Transverse colon (tissue), 4 donors: ENCODE data around the gene ZSCAN30. TPM values are rescaled to one million over a fixed set of nuclear protein-coding genes. Genes with fewer than 3 reads are reported as not detected.

Source experiments
- DNase-seq: peaks from one replicate; pipeline ENCODE4 v3.0.0-alpha.2; 2019
- H3K27ac ChIP-seq, 4 donors: fragments of 200-600 bp; sonication (generic); 2 replicates each; pipeline ENCODE4 v1.5.1; 2016 to 2018; ENCODE audit warnings: inconsistent platforms in 4 of 4
- H3K27me3 ChIP-seq: fragments of 200-600 bp; sonication (generic); 2 replicates; pipeline ENCODE4 v1.5.1; 2017; ENCODE audit warnings: inconsistent platforms
- H3K36me3 ChIP-seq, 4 donors: fragments of 200-600 bp; sonication (generic); 2 replicates each; pipeline ENCODE4 v1.5.1; 2017 to 2019; ENCODE audit warnings: inconsistent platforms in 4 of 4
- H3K4me1 ChIP-seq, 4 donors: fragments of 200-600 bp; sonication (generic); 2 replicates each; pipeline ENCODE4 v1.5.1; 2017 to 2020; ENCODE audit warnings: inconsistent platforms in 4 of 4
- H3K4me3 ChIP-seq, 4 donors: fragments of 200-600 bp; sonication (generic); 1 replicate in 1 of 4; 2 replicates in 3 of 4; pipeline versions ENCODE4 v1.5.1 to v1.6.1; 2017 to 2019; ENCODE audit warnings: inconsistent platforms in 4 of 4
- H3K9me3 ChIP-seq, 2 donors: fragments of 200-600 bp; sonication (generic); 2 replicates each; pipeline ENCODE4 v1.5.1; 2017 to 2019; ENCODE audit warnings: inconsistent platforms in 2 of 2
- CTCF ChIP-seq, 5 experiments: fragments of 200-600 bp in 3 of 5; fragments of 450-650 bp in 2 of 5; sonication (generic) in 3 of 5; IDR thresholded peaks; 1 replicate in 2 of 5; 2 replicates in 3 of 5; pipeline ENCODE4 v1.5.1; 2016 to 2017; ENCODE audit warnings: antibody characterized with exemption in 5 of 5, inconsistent platforms in 3 of 5, mild to moderate bottlenecking in 2 of 5, moderate library complexity in 1 of 5
- EP300 ChIP-seq: sonication (generic); formaldehyde crosslinking; IDR thresholded peaks from one replicate; pipeline ENCODE4 v1.6.1; 2017; ENCODE audit warnings: antibody characterized with exemption, low read depth
- POLR2A ChIP-seq: fragments of 450-650 bp; IDR thresholded peaks from one replicate; pipeline ENCODE4 v1.6.1; 2016; ENCODE audit warnings: antibody characterized with exemption, mild to moderate bottlenecking, moderate library complexity
- POLR2AphosphoS5 ChIP-seq, 3 donors: sonication (generic); formaldehyde crosslinking; IDR thresholded peaks; one replicate each; pipeline ENCODE4 v1.6.1; 2016; ENCODE audit warnings: antibody characterized with exemption in 3 of 3
- WGBS, 2 donors: methylation state at CpG; one replicate each; pipeline ENCODE4 v1.1.5; 2018; ENCODE audit warnings: low coverage in 1 of 2; 5-methylcytosine and 5-hydroxymethylcytosine counted together
- in situ Hi-C, 4 donors: fragments of 200-750 bp; cut with MboI; loops; one replicate each; pipeline versions ENCODE4 v1.15.0 to v1.15.1; 2017; ENCODE audit warnings: low sequenced_read_pairs in 3 of 4, low pct_ligation_motif_present in 1 of 4, low pct_unique_long_range_greater_than_20kb in 1 of 4
- intact Hi-C: fragments of 100-400 bp; cut with DNase I; formaldehyde crosslinking; loops from one replicate; pipeline ENCODE4 v1.15.1; 2023; ENCODE audit warnings: low total_unique reads
- total RNA-seq, 4 donors: library from RNA; depleted of rRNA; stranded (reverse); fragments of >200 nt; gene quantifications; one replicate each; pipeline ENCODE4 v1.1.0, GENCODE V29; 2016

ZSCAN30 gene
- total RNA-seq, 4 donors from 2014 or later = 7.1 to 23.5 (median 11.0) TPM

GRCh38 chr18:35306588-35307250, 16.7 kb upstream of the ZSCAN30 start:
- no peaks in the 10 kb centered on the region for H3K4me1 ChIP-seq
- in situ Hi-C loops (no loop called here), intact Hi-C loops (no loop called here)
- H3K27ac ChIP-seq = no peak overlapping the region
- no peak for DNase-seq
- 95 to 97% methylated on average over 5 of the region's 5 CpGs for WGBS, 2 donors
- no peak for TF ChIP-seq EP300
- TF ChIP-seq POLR2AphosphoS5 (IDR thresholded peaks at IDR 0.05) = no peak
- TF ChIP-seq POLR2A = no peak
- H3K4me3 ChIP-seq = no peak overlapping the region
- H3K36me3 ChIP-seq = peaks cover 0 to 69% (median 20%) of the 10 kb centered on the region in 4 donors
- peaks cover 73 to 85% of the 10 kb centered on the region in 2 donors for H3K9me3 ChIP-seq
- H3K27me3 ChIP-seq = no peaks in the 10 kb centered on the region

- no peak overlapping the region for H3K4me3 ChIP-seq
- peaks cover 62 to 67% of the 10 kb centered on the region in 2 donors for H3K9me3 ChIP-seq
- peaks cover 0 to 85% (median 25%) of the 10 kb centered on the region in 4 donors for H3K36me3 ChIP-seq
- in situ Hi-C loops = no loop called here
- intact Hi-C loops = loop anchor here (2.0 kb wide), 1 partner anchor 59 kb away; no protein-coding TSS in a partner anchor
- no peaks in the 10 kb centered on the region for H3K4me1 ChIP-seq
- 97% methylated on average over 4 of the region's 4 CpGs; no CpG with 5 or more reads in 1 of the 2 donors for WGBS, 2 donors
- no peak overlapping the region for H3K27ac ChIP-seq
- DNase-seq = no peak
- no peak for TF ChIP-seq POLR2A
- no peak for TF ChIP-seq EP300
- TF ChIP-seq POLR2AphosphoS5 (IDR thresholded peaks at IDR 0.05) = no peak
- TF ChIP-seq CTCF (IDR thresholded peaks at IDR 0.05) = no peak
- H3K27me3 ChIP-seq = no peaks in the 10 kb centered on the region
Measured at GRCh38 chr18:35303610-35304009, 13.6 kb upstream of the ZSCAN30 start.

GRCh38 chr18:35296060-35296459, 6.0 kb upstream of the ZSCAN30 start:
- Histone ChIP-seq H3K27me3 (no peaks in the 10 kb centered on the region), H3K36me3 (peaks cover 0 to 18% (median 4%) of the 10 kb centered on the region in 4 donors), H3K4me1 (peaks cover 0 to 11% (median 6%) of the 10 kb centered on the region in 4 donors), H3K9me3 (peaks cover 4 to 8% of the 10 kb centered on the region in 2 donors), H3K27ac (no peak overlapping the region), H3K4me3 (no peak overlapping the region)
- intact Hi-C loops (no loop called here), in situ Hi-C loops (no loop called here)
- WGBS, 2 donors = 100% methylated on average over 2 of the region's 2 CpGs; no CpG with 5 or more reads in 1 of the 2 donors
- no peak for TF ChIP-seq EP300
- DNase-seq = no peak

- intact Hi-C loops (no loop called here), in situ Hi-C loops (no loop called here)
- Histone ChIP-seq H3K9me3 (no peaks in the 10 kb centered on the region), H3K27ac (no peak overlapping the region), H3K27me3 (no peaks in the 10 kb centered on the region), H3K4me1 (peaks cover 7 to 25% (median 10%) of the 10 kb centered on the region in 4 donors), H3K4me3 (peak overlapping the region in 1 of 4 donors; percentile 72), H3K36me3 (no peaks in the 10 kb centered on the region)
- WGBS, 2 donors = 90% methylated on average over 2 of the region's 2 CpGs; no CpG with 5 or more reads in 1 of the 2 donors
- TF ChIP-seq POLR2AphosphoS5 (IDR thresholded peaks at IDR 0.05) = no peak
- TF ChIP-seq CTCF (IDR thresholded peaks at IDR 0.05) = no peak
- no peak for TF ChIP-seq EP300
- TF ChIP-seq POLR2A = no peak
- no peak for DNase-seq
Measured at GRCh38 chr18:35291166-35291565, 1.1 kb upstream of the ZSCAN30 start.

GRCh38 chr18:35289727-35290093, 319 bp downstream of the ZSCAN30 start:
- no peaks in the 10 kb centered on the region for H3K36me3 ChIP-seq
- TF ChIP-seq EP300 (no peak), POLR2AphosphoS5 (IDR thresholded peaks at IDR 0.05) (no peak), CTCF (IDR thresholded peaks at IDR 0.05) (no peak), POLR2A (no peak)
- in situ Hi-C loops = no loop called here
- H3K4me1 ChIP-seq = peaks cover 7 to 25% (median 10%) of the 10 kb centered on the region in 4 donors
- WGBS, 2 donors = 0 to 1% methylated on average over 7 to 8 of the region's 8 CpGs
- peak overlapping the region; percentile 82 to 89 (median 85) for H3K27ac ChIP-seq
- peak overlapping the region; percentile 55 to 72 (median 62) for H3K4me3 ChIP-seq
- intact Hi-C loops = no loop called here
- H3K27me3 ChIP-seq = no peaks in the 10 kb centered on the region
- DNase-seq = peak; percentile 52
- H3K9me3 ChIP-seq = no peaks in the 10 kb centered on the region
